ENCODE results near the gene KIF9.

Gene KIF9

DNA sequence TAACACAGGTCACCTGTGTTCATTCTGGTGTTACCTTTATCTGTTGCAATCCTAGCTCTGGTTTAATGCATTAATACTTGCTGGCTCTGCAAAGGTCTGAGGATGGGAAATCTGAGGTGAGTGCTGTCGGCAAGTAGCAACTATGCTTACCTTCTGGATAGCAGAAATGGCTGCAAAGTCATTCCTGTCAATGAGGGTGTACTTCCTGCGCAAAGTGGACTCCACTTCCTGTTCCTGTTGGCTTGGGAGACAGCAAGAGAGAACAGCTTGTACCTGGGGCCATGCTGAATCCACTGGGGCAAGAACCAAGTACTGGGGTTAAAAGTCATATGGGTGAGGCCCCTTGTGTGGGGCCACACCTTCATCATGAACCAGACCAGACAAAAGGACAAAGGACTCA, 37.3 kb downstream of the KIF9 start:
- no peak for DNase-seq (ENCODE audit: low spot score)
- TF ChIP-seq, protein P1, sequence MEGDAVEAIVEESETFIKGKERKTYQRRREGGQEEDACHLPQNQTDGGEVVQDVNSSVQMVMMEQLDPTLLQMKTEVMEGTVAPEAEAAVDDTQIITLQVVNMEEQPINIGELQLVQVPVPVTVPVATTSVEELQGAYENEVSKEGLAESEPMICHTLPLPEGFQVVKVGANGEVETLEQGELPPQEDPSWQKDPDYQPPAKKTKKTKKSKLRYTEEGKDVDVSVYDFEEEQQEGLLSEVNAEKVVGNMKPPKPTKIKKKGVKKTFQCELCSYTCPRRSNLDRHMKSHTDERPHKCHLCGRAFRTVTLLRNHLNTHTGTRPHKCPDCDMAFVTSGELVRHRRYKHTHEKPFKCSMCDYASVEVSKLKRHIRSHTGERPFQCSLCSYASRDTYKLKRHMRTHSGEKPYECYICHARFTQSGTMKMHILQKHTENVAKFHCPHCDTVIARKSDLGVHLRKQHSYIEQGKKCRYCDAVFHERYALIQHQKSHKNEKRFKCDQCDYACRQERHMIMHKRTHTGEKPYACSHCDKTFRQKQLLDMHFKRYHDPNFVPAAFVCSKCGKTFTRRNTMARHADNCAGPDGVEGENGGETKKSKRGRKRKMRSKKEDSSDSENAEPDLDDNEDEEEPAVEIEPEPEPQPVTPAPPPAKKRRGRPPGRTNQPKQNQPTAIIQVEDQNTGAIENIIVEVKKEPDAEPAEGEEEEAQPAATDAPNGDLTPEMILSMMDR (IDR thresholded peaks at IDR 0.05): no peak
- Histone ChIP-seq H3K4me3 (no peak overlapping the region), H3K27ac (no peak overlapping the region)

DNA sequence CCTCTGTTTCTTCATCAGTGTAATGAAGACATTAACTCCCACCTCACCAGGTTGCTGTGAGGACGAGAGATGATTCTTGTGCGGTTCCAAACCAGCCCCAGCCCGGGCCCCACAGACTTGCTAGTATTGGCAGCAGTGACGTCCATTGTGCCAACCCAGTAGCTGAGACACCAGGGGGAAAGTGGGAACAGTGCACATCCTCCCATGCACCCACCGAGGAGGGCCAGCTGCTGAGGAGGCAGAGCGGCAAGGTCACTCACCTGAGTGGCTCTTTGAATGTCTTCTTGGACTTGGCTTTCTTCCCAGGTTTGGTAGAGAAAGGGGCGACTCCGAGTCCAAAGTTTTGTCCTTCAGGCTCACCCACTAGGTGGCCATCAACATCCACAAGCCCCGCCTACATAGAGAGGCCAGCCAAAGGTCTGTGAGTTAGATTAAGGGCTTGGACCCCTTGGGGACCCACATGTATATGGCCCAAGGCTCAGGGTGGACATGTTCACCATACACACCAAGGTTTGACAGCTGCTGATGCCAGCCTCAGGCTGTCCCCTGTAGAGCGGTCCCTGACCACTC, 38.0 kb downstream of the KIF9 start:
- TF ChIP-seq, protein P1 (IDR thresholded peaks at IDR 0.05): no peak
- Histone ChIP-seq H3K27ac (no peak overlapping the region), H3K4me3 (no peak overlapping the region)
- no peak for DNase-seq (ENCODE audit: low spot score)

DNA sequence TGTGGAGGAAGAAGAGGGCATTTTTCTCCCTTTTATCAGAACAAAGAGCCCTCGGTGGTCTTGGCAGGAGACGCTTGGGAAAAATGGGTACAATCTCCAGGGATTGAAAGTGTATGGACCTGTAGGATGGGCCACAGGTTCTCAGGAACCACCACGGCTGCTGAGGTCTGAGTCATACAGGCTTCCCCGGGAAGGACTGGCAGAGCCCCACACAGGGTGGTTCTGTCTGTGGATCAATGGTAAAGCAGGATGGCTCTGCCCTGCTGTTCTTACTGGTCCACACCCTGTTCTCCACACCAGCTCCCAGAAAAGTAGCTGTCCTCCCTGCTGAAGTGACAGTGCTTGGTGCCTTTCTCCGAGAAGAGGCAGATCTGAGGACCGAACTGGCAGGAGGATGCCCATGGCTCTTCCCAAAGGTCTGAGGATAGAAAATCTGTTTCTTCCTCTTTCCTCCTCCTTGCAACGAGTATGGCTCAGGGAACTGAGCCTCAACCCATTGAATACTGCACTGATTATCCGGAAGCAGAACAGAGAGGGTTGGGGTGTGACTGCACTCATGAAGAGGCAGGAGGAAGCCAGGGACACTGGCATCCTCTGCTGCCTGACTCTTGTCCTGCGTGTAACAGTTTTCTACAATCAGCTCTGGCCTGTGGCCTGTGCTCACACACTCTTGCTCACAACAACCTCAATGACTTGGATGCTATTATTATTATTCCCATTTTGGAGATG, 39.0 kb downstream of the KIF9 start:
- H3K4me3 ChIP-seq: no peak overlapping the region
- DNase-seq (ENCODE audit: low spot score): no peak
- no peak overlapping the region for H3K27ac ChIP-seq
- TF ChIP-seq, protein P1 (IDR thresholded peaks at IDR 0.05): no peak

DNA sequence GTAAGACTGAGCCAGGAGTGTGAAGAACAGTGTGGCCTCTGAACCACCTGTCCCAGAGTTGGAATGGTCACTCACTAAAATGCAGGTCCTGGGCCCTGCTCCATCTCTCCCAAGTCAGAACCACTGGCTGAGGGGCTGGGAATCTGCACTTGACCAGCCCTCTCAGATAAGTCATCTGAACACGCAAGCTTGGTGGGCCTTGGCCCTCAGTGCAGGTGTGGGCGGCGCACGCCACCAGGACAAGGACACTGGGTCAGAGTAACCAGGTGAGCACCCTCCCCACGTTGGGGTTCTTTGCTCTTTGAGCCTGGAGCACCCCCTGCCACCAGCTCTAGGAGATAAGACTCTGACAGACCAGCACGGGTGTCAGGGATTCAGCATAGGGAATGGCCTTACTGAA, 42.7 kb downstream of the KIF9 start:
- Histone ChIP-seq H3K27ac (no peak overlapping the region), H3K4me3 (no peak overlapping the region)
- no peak for DNase-seq (ENCODE audit: low spot score)
- TF ChIP-seq, protein P1 (IDR thresholded peaks at IDR 0.05): no peak

DNA sequence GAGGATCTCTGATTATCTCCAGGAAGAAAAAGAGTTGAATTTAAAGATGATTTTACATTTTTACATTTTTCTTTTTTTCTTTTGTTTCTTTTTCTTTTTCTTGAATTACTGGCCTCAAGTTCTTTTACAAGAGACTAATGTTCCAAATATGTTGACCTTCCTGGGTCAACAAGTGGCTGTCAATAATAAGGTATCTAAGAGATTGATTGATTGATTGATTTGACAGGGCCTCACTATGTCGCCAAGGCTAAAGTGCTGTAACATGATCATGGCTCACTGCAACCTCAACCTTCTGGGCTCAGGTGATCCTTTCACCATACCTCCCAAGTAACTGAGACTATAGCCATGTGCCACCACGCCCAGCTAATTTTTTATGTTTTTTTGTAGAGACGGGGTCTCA, 44.6 kb downstream of the KIF9 start:
- H3K4me3 ChIP-seq: no peak overlapping the region
- TF ChIP-seq, protein P1 (IDR thresholded peaks at IDR 0.05): no peak
- no peak overlapping the region for H3K27ac ChIP-seq
- DNase-seq (ENCODE audit: low spot score): no peak

DNA sequence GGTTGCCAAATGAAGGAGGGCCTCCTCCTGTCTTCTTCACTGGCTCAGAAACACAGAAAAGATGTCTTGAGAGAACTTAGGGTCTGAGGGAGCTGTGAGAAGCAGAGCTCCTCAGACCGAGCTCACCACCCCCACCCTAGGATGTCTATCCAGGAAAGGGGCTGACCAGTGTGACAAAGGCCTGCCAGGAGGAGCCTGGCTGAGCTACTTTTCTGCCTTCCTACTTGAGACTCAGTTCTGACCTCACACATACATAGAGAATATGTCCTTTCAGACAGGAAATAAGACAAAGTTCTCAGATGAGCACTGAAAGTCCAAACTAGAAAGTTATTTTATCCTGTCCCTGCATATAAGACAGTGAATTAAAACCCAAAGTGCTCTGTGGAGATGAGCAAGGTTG, 54.5 kb downstream of the KIF9 start:
- Histone ChIP-seq H3K4me3 (peak overlapping the region; percentile 39), H3K27ac (peak overlapping the region in 1 of 2 donors; percentile 4)
- DNase-seq (ENCODE audit: low spot score): no peak
- TF ChIP-seq, protein P1 (IDR thresholded peaks at IDR 0.05): no peak

DNA sequence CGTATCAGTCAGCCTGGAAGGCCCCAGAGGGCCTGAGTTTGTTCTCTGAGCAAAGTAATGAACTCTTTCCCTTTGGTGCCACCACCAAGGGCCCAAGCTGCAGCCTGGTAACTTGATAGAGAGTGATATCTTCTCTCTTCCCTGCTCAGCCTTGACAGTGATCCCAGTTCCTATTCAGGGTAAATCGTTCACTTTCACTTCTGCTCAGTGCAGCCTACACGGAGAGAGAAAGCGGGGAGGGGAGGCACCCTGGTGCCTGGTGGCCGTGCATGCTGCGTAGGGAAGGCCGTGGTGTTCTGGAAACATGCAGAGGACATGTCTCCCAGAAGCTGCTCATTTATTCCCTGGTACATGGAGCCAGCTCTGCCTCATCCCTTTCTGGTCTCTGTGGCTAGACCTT, 54.9 kb downstream of the KIF9 start:
- peak overlapping the region; percentile 39 for H3K4me3 ChIP-seq
- no peak for DNase-seq (ENCODE audit: low spot score)
- TF ChIP-seq, protein P1 (IDR thresholded peaks at IDR 0.05): no peak
- peak overlapping the region in 1 of 2 donors; percentile 4 for H3K27ac ChIP-seq
